ENCODE results near the gene MARCHF10. TPM values are rescaled to one million over a fixed set of nuclear protein-coding genes. Genes with fewer than 3 reads are reported as not detected.

The MARCHF10 gene
- polyA plus RNA-seq, 3 donors: 0.63 to 1.7 (median 0.78) TPM

DNA sequence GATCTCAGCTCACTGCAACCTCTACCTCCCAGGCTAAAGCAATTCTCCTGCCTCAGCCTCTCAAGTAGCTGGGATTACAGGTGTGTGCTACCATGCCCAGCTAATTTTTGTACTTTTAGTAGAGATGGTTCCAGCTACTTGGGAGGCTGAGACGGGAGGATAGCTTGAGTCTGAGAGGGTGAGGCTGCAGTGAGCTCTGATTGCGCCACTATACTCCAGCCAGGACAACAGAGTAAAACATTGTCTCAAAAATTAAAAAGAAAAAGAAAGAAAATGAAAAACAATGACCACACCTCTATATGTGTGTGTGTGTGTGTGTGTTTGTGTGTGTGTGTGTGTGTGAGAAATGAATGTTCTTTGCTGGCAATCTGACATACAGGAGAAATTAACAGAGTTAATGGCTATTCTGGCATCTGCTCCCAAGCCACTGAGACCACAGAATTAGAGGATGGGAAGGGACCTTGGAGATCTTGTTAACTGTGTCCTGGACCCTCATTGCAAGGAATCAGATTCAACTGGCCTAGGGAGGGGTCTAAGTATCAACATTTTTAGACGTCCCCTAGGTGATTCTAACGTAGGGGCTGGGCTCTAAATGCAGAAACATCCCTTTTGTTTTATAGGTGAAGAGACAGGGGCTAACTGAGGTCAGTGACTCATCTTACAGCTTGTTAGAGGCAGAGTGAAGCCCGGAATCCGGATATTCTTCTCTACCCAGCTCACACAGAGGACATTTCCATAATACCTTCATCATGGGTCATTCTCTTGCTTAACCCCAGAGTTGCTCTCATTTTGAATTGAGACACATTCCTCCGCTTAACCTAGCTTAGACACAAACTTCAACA lies 16.4 kb upstream of the MARCHF10 start:
- DNase-seq (ENCODE audit: extremely low read depth in 1 of 11, low read depth in 9 of 11, low spot score in 4 of 11): peak in 1 of 11 donors; percentile 52

DNA sequence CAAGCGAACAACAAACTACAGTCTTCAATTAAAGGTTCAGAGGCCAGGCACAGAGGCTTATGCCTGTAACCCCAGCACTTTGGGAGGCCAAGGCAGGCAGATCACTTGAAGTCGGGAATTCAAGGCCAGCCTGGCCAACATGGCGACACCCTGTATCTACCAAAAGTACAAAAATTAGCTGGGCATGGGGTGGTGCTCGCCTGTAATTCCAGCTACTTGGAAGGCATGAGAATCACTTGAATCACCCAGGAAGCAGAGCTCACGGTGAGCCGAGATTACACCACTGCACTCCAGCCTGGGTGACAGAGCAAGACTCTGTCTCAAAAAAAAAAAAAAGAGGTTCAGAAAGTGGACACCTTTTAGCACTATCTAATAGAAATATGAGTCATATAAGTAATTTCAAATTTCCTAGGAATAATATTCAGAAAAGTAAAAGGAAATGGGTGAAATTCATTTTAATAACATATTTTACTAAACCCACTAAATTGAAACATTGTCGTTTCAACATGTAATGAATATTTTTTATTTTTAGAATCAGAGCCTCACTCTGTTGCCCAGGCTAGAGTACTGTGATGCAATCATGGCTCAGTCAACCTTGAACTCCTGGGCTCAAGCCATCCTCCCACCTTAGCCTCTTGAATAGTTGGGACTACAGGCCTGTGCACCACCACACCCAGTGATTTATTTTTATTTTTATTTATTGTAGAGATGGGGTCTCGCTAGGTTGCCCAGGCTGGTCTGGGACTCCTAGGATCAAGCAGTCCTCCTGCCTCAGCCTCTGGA lies 15.2 kb upstream of the MARCHF10 start:
- DNase-seq (ENCODE audit: extremely low read depth in 1 of 11, low read depth in 9 of 11, low spot score in 4 of 11): no peak

DNA sequence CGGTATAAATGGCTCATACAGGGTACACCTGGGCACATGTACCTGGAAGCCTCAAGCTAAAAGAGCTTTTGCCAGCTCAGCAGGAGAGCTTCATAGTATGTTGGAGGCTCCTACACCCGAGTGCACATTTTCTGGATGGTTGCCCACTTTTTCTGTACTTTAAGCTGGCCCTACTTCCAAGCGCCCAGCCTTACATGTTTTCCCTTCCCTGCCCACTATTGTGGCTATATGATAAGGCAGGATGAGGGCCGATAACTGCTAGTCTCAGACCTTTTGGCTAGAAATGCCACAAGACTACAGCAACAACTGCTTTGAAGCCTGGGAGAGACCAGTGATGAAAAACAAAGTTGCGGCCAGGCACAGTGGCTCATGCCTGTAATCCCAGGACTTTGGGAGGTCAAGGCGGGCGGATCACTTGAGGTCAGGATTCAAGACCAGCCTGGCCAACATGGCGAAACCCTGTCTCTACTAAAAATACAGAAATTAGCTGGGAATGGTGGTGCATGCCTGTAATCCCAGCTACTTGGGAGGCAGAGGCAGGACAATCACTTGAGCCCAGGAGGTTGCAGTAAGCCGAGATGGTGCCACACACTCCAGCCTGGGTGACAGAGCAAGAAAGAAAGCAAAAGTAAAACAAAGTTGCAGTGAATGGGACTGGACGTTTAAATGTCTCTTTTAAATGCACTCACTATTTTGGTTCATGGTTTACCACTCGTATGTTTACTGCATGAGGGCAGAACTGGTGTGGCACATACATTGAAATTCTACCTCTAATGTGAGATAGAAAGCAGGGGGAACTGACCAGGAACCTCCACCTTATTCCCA lies 14.2 kb upstream of the MARCHF10 start:
- DNase-seq (ENCODE audit: extremely low read depth in 1 of 11, low read depth in 9 of 11, low spot score in 4 of 11): no peak

DNA sequence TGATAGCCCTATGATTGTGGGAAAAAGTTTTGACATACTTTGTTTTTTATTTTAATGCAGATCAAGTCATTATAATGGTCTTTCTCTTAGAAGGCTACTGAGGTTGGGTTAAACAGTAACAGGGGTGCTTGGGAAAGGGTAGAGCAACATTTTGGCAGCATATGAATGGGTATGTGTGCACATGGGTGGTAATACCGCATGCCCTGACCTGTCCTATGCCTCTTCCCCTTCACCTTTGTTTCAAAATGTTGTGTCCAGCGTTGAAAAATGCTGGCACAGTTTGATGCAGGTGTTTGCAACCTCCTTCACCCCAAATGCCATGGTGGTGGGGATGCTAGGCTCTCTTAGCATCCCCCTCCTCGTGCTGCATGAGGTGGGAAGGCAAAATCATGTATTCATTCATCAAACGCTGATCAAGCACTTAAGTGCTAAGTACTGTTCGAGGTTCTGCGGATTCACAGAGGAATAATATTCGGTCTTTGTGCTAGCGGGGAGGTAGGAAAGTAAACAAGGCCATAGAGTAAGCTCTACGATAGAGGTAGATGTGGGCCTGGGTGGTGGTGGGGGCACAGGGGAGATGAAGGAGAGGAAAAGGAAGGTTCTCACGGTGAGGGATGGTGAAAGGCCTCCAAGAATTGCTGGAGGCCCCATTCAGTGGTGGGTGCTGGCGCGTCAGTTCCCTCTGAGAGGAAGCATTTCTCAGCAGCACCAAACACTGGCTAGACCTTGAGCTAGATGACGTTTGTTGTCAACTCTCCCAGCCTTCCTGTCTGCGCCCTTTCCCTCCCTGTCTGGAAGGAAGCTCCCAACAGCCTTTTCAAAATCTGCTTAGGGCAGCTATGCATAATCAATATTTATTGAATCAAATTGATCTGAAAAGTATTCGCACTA lies 13.3 kb upstream of the MARCHF10 start:
- no peak for DNase-seq (ENCODE audit: extremely low read depth in 1 of 11, low read depth in 9 of 11, low spot score in 4 of 11)

DNA sequence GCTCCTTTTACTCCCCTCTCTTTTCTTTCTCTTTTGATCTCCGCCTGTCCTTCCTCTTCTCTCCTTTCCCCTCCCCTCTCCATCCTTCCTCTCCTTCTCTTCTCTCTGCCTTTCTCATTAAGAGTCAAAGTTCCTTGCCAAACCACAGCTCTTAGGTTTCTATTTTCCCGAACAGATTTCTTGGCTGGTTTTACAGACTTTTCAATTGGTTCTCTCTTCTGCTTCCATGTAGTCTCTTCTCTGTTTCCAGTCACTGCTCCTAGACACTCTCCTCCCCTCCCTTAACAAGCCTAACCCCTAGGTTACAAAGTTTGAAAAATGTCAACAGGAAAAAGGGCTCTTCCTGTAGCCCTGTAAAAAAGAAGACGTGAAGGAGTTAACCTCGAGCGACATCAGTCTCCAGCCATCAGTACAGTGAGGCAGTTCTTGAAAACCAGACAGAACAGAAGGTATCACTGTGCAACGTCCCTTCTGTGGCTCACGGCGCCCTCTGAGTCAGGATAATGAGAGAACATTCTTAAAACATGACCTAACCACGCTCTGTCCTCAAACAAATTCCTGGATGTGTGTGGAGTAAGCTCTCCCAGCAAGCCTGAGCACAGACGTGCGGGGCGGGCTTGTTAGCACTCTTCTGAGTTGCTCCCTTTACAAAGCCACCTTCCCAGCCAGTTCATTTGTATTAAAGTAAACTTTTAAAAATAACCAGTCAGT lies 11.6 kb upstream of the MARCHF10 start:
- peak in 4 of 11 donors; percentile 78 to 84 (median 82) for DNase-seq (ENCODE audit: extremely low read depth in 1 of 11, low read depth in 9 of 11, low spot score in 4 of 11)

DNA sequence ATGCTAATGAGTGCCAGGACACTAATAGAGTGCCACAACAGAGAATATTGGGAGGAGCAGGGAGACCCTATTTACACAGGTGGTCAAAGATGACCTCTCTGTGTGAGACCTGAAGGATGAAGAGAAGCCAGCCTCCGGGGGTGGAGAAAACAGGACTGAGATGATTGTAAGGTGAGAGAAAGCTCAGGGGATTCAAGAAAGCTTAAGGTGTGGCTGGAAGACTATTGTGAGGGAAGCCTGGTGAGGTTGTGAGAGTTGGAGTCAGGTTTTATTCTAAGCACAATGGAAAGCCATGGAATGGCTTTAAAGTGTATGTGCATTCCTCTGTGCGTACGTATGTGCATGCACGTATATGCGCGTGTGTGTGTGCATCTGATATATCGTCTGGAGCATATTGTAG lies 10.4 kb upstream of the MARCHF10 start:
- DNase-seq (ENCODE audit: extremely low read depth in 1 of 11, low read depth in 9 of 11, low spot score in 4 of 11): no peak

DNA sequence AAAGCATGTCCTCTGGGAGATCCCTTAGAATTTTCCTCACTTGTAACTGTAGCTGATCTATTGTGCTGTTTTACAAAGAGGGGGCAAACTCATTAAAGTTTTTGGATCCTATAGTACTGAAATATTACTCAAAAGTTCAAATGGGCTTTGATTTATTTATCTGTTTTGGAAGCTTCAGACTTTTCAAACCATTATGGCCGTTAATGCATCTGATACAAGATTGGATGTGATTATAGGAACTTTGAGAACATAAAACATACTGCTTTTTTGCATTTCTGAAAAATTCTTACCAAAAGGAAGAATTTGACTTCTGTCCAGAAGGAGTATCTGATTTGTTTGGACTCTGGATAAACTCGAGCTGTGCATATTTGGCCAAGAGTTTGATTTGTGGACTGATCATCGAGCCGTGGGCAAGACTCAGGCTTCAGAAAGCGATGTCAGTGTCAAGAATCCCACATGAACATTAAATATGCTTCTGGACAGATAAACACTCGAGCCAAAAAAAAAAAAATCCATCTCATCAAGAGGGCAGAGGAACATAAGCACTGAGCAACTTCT lies 8.2 kb upstream of the MARCHF10 start:
- DNase-seq (ENCODE audit: extremely low read depth in 1 of 11, low read depth in 9 of 11, low spot score in 4 of 11): no peak

DNA sequence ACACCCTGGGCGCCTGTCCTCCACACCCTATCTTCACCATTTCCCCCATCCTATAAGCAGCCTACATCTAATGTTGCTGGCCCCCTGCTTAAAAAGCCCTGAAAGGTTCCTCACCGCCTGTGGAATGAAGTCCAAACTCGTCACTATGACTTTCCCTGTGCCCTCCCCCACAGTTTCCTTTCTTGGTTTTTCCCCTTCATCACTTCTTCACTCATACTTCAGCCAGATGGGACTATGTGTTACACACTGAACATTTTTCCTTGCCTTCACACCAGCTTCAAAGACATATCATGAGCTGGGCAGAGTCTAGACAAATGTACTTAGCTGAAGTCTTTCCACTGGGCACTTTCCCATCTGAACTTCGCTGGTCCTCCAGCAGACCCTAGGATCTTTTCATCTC lies 1.5 kb upstream of the MARCHF10 start:
- DNase-seq (ENCODE audit: extremely low read depth in 1 of 11, low read depth in 9 of 11, low spot score in 4 of 11): no peak

DNA sequence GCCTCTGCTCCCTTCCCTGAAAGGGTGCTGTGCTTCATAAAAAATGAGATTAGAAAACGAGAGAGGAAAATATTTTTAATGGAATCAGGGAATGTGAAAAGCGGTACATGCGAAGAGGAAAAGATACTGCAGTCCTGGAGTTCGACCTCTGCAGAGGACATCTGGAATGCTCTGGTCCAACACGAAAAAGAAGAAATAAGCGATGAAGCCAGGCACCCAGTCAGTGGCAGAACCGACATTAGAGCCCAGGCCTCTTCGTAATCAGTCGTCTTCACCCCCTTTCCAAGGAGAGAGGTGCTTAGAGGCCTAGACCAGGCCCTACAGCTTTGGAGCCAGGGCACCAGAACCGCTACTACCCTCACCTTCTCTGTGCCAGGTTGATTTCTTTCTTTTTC lies 459 bp upstream of the MARCHF10 start:
- no peak for DNase-seq (ENCODE audit: extremely low read depth in 1 of 11, low read depth in 9 of 11, low spot score in 4 of 11)

DNA sequence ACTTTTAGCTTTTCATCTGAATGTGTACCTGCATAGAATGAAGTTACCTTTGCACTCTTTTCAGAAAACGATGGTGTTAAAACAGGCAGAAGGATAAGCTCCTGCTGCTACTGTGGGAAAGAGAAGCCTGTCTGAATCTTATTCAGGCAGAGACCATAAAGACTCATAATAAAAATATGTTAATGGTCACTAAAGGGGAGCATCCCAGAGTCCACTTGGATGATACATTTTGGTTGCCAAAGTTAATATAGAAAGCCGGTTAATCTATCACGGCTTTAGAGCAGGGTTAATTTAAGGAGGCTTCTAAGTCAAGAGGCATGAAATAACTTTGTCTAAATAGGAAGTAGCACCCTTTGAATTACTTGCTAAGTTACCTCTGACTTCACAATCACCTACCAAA lies 2.9 kb downstream of the MARCHF10 start:
- no peak for DNase-seq (ENCODE audit: extremely low read depth in 1 of 11, low read depth in 9 of 11, low spot score in 4 of 11)

DNA sequence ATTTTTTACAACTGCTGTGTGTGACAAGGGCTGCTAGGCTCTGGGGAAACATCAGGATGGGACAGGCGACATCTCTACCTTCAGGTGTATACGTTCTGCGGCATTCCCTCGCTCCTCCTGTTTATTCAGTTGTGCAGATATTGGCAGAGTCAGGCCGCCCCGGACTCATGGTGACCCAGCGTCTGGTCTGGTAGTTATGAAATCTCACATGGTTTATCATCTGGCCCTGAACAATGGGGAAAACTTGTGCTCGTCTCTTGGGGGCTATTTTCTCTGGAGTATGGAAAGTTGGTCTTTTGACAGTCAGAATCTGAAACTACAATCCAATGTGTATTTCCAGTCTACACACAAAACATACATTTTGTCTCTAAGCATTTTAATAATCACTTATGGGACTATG lies 3.3 kb downstream of the MARCHF10 start:
- DNase-seq (ENCODE audit: extremely low read depth in 1 of 11, low read depth in 9 of 11, low spot score in 4 of 11): no peak

DNA sequence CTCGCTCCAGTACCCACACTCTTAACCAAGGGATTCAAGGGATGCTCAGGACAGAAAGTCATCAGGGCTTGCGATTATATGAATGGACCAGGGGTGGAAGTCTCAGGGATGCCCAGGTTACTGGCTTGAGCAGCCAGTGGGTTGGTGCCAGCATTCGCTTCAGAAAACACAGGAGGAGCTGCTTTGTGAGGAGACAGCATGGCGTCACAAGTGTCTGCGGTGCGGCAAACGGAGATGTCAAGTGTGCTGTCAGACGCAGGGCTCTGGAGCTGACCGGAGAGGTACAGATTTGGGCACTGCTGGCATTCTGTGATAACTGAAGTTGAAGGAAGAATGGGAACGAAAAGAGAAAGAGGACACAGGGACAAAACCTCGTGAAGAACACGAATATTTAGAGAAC lies 4.1 kb downstream of the MARCHF10 start:
- DNase-seq (ENCODE audit: extremely low read depth in 1 of 11, low read depth in 9 of 11, low spot score in 4 of 11): no peak

DNA sequence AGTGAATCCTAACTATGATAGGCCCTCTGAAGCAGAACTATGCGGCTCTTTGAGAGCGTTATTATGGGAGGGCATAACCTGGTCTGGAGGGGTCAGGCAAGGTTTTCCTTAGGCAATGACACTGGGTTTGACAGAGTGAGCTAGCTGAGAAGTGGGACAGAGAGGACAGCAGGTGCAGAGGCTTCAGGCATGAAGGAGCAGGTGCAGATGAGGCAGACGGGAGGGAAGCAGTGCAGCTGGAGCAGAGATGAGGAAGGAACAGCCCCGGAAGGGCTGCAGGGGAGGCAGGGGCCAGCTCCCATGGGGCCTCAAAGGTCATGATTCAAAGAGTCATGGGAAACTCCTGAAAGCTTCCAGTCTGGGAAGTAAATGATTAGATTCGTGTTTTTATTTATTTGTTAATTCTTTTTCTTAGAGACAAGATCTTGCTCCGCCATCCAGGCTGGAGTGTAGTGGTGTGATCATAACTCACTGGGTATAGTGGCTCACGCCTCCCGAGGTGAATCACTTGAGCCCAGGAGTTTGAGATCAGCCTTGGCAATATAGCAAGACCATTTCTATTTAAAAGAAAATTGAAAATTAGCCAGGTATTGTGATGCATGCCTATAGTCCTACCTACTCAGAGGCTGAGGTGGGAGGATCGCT lies 5.4 kb downstream of the MARCHF10 start:
- DNase-seq (ENCODE audit: extremely low read depth in 1 of 11, low read depth in 9 of 11, low spot score in 4 of 11): no peak

DNA sequence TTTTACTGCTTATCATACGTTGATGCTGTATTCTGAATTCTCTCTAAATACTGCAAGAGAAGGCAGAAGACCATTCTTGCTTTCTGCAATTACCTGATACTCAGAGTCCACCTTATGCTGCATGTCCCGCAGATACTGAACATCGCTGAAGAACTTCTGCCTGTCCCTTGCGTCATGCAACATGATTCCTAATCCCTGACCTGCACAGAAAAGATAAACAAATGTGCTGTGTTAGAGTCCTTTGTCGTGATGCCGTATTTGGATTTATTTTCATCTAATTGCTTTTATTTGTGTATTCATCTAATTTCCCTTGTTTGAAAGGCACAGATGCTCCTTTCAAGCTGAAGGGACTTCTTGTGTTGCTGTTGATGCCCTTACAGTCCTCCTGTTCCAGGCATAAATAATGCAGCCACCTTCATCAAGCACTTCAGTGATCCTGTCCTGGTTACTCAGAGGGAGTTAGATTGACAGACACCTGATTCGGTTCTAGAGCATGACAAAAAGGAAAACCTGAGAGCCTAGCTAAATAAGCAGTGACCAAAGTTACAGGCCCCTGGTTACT lies 6.5 kb downstream of the MARCHF10 start:
- no peak for DNase-seq (ENCODE audit: extremely low read depth in 1 of 11, low read depth in 9 of 11, low spot score in 4 of 11)

DNA sequence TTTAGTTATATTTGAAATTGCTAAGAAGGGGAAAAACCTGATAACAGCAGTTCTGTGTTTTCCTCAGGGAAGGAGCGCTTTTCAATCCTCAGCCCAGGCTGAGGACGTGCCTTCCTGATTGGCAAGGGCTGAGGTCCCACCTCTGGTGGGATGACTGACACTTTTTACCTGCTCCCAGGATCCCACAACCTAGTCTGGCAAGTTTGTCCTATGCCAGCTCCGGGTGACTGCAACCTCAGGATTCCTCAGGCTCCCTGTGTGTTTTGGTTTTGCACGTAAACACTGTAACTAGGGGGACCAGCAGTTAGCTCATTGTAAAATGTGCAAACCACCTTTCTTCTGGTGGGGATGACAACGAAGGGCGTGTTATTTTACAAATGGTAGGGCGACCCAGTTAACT lies 7.5 kb downstream of the MARCHF10 start:
- peak in 5 of 11 donors; percentile 66 to 85 (median 75) for DNase-seq (ENCODE audit: extremely low read depth in 1 of 11, low read depth in 9 of 11, low spot score in 4 of 11)

DNA sequence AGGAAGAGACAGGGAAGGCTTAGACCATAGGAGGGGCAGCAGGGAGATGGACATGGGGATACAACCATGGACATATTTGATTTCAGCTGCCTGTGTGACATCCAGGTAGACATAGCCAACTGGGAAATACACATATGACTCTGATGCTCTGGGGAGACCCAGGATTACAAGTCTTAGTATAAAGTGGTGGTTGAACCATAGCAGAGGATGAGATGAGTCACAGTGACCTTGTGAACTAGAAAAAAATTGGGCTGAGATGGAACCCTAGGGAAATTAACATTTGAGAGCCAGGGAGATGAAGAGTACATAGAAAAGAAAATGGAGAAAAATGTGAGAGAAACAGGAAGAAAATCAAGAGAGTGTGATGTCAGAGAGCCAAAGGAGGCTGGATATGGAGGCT lies 10.2 kb downstream of the MARCHF10 start:
- no peak for DNase-seq (ENCODE audit: extremely low read depth in 1 of 11, low read depth in 9 of 11, low spot score in 4 of 11)

DNA sequence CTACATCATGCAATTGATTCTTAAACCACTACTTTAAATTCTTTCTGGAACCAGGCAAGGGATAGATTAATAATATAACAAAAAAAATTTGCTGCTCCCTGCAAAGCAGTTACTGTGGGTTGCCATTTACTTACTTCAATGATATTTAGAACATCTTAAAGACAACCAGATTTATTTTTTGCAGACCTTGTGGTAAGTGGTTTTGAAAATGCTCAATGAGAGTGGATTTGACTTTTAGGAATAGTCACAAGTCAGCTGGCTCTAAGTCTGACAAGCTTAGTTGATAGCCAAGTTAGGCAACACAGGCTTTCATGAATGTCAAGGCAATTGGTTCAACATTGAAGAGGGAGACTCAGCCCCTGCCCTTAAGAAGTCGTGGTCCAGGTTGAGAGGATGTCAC lies 11.8 kb downstream of the MARCHF10 start:
- no peak for DNase-seq (ENCODE audit: extremely low read depth in 1 of 11, low read depth in 9 of 11, low spot score in 4 of 11)
